GM19324 (cell line): ENCODE results near the gene EPB41L4A.

Experiments
- ATAC-seq: cut with Tn5 transposase; IDR thresholded peaks from one replicate; pipeline ENCODE4 v1.9.1; 2021; ENCODE audit warnings: mild to moderate bottlenecking, moderate library complexity; ENCODE audit not compliant: unreplicated experiment, low FRiP score

EPB41L4A gene

GRCh38 chr5:112316006-112316405 lies 103.1 kb downstream of the EPB41L4A start:
- ATAC-seq = no peak

DNA sequence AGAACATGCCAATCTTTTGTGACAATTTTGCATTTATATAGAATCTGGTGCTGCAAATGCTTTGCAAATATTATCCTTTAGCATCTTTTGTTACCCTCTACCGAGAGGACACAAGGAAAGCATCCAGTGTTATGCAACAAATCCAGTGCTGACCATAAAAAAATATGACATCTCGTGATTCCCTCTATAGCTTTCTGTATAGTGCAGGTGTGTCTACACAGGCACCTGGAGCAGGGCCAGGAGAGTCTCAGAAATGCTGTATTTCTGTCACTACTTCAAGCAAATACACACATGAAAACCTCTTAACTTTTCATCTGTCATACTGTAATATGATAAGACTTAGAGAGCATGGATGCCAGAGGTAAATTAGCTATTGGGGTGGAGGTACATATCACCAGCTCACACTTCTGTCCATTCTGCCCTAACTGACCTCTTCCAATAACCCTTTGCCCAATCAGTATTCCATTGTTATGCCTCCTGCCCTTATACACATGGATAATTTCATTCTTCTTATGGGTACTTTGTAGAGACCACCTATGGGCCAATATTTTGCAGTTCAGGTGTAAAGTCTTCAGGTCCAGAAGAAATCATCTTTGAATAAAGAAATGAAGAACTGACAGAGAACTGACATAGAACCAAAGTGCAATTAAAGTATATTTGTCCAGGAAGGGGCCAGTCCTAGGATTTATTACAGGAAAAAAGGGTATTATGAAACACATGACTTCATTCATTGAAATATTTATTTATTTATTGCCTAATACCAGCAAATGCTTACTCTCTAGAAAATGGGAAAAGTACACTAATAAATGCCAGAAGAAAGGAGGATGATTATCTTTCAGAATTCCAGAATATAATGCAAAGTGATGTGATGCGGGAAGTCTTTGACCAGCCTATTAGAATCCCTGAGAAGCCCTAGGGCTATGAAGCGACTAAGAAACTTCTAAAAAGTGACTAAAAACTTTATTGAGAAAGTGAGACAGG lies 106.5 kb downstream of the EPB41L4A start:
- ATAC-seq = no peak

- ATAC-seq = no peak
These were observed 108.3 kb downstream of the EPB41L4A start for GRCh38 chr5:112310746-112311145.

DNA sequence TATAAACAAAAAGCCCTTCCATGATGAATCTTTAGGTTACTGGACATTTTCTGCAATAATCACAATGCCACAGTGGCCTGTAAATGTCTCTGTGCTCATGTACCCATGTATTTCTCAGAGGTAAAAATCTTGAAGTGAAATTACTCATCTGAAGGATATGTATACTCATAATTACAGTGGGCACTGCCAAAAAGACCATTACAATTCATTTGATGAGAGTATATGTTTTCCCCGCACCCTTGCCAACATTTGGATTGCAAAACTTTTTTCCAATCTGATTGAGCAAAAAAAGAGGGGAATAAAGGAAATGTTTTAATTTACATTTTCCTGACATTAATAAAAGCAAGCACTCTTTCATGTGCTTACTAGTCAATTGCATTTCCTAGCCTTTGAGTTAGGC lies 110.5 kb downstream of the EPB41L4A start:
- ATAC-seq = no peak

- ATAC-seq = no peak
These were observed 112.1 kb downstream of the EPB41L4A start for GRCh38 chr5:112306956-112307355.

- no peak for ATAC-seq
These were observed 114.3 kb downstream of the EPB41L4A start for GRCh38 chr5:112304743-112305142.

GRCh38 chr5:112303685-112304084 lies 115.4 kb downstream of the EPB41L4A start:
- ATAC-seq = no peak

DNA sequence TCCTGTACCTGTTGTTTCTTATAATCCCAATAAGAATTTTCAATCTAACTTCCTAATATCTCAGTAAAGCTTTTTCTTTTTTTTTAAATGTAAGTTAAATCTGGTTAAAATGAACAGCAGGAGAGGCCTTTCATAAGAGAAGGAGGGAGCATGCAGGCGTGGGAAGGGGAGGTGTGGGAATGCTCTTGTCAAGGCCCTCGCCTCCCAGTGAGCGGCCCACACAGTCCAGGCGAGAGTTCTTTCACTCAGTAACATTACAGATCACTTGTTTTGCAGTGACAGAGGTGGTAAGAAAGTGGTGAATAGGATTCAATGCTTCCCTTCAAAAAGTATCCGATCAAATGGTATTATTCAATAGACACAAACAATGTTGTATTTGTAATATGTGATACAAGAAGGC lies 125.0 kb downstream of the EPB41L4A start:
- no peak for ATAC-seq

- no peak for ATAC-seq
These were observed 125.5 kb downstream of the EPB41L4A start for GRCh38 chr5:112293587-112293986.

DNA sequence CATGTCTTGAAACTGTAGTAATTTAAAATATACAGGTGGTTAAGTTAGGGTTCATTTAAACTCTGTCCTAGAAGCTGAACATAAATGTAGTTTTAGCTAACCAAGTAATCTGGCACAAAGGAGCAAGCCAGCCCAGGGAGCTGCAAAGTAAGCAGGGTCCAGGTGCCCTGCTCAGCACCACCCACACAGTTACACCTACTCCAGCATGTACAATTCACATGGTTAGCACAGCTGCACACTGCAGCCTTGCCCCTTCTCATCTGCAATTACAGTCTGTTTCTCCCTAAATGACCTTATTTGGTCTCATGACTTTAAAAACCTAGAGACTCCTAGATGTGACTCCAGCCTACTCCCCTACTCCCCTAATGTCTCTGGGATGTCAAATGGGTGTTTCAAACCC lies 128.4 kb downstream of the EPB41L4A start:
- ATAC-seq = no peak

DNA sequence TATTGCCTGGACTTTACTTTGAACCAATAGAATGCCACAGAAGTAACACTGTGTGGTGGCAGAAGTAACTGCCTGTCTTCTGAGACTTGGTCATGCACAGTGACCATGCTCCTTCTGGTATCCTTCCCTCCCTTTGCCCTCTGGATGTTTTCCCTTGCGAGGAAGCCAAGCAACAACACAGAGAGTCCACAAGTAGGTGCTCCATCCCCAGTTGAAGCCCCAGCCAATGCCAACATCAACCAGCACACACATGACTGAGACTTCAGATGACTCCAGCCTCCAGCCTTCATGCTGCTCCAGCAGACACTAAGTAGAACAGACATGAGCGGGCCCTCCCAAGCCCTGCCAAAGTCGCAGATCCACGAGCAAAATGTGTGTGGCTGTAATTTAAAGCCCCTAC lies 129.6 kb downstream of the EPB41L4A start:
- no peak for ATAC-seq

DNA sequence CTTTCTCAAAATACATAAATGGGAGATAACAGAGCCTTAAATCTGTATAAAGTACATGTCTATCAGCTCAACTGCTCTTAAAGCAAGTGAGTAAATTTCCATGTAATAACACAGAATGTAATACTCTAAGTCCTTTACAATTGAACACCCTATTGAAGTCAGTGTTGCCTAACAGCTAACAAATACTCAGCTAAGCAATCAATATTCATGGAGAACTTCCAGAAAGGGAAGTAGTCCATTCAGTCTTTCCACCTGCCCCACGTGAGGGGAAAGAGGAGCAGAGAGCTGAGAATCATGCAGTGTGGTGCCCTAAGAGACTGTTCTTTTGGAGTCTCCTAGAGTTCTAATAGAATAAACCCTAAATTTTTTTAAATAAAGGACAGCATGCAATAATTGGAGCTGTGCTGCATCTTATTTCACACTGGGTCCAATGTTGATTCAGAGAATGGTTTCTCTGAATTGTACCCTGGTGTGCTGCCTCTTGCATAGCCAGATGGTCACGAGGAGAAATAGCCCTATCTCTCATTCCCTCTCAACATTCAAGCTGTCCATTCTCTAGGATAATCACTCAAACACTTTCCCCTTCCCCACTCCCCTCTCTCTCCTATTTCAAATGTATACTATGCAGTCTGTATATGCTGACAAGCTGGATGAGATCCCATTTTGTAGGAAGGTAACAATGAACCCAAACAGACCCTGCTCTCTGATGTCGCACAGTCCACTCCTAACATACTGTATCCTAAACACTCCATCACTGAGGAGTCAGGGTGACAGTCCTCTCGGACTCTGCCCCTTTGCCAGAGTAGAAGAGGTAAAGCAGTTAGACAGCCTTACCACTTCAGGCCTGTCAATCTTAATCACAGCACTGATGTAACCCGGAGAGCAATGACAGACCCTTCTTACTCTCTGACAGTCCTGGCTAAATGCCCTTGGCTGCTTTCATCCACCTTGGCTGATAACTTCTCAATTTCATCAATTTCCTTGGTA lies 134.8 kb downstream of the EPB41L4A start:
- no peak for ATAC-seq

DNA sequence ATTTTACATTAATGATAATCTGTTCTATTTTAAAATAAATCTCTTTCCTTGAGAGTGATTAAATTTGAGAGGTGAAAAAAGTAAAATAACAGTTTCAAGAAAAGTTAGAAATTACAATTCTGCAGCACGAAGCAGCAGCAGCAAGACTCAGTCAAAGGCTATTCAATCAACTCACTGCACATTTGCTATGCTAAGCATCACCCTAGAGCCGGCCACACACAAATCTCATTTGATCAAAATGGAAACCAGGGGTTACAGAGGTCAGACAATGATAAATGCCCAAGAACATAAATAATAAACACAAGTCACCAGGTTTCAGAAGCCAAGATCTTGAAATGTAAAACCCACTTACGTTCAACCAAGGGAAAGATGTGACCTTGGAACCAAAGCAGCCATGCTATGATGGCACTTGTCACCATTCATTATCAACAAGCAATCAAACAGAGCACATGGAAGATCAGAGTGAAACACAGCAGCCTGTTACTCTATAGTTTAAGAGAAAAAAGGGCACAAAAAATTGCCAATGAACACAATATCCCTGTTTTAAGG lies 136.0 kb downstream of the EPB41L4A start:
- no peak for ATAC-seq

- ATAC-seq = no peak
These were observed 140.0 kb downstream of the EPB41L4A start for GRCh38 chr5:112279082-112279481.

DNA sequence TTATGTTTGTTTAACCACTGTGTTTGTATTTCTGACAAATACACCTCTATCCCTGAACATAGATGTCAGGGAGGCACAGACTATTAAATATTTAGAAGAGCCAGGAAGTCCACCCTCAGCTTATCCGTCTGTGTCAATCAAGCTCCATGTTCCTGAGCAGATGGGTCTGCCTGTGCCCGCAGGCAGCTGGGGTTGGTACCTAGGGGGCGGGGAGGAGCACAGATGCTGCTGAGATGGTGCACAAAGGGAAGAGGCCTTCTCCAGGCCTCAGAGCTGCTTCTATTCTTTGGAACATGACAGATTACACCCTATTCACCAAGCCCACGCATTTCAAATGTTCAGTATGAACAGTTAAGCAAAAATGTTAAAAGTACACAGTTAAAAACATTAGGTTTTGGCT lies 142.1 kb downstream of the EPB41L4A start:
- no peak for ATAC-seq

GRCh38 chr5:112275671-112276070 lies 143.4 kb downstream of the EPB41L4A start:
- ATAC-seq = no peak

- no peak for ATAC-seq
These were observed 148.5 kb downstream of the EPB41L4A start for GRCh38 chr5:112270299-112271293.

DNA sequence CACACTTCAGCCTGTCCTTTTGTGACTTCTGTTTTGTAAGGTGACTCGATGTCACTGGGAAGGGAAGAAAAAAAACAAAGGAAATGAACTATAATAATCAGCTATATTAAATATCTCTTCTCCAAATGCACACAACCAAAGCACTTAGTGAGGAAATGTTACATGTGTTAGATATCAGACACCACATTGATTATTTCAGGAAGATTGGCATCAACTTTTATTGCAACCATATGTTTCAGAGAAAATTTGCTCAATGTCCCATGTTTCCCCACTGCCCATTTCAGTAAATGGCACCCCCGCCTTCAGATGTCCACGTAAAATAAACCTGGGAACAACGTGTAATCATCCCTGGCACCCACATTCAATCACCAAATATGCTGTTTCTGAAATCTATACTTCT lies 151.8 kb downstream of the EPB41L4A start:
- ATAC-seq = no peak

- no peak for ATAC-seq
These were observed 154.4 kb downstream of the EPB41L4A start for GRCh38 chr5:112264666-112265065.

- ATAC-seq = no peak
These were observed 154.9 kb downstream of the EPB41L4A start for GRCh38 chr5:112264151-112264550.
